ENCODE measurements around the gene HNF4A.

DNA sequence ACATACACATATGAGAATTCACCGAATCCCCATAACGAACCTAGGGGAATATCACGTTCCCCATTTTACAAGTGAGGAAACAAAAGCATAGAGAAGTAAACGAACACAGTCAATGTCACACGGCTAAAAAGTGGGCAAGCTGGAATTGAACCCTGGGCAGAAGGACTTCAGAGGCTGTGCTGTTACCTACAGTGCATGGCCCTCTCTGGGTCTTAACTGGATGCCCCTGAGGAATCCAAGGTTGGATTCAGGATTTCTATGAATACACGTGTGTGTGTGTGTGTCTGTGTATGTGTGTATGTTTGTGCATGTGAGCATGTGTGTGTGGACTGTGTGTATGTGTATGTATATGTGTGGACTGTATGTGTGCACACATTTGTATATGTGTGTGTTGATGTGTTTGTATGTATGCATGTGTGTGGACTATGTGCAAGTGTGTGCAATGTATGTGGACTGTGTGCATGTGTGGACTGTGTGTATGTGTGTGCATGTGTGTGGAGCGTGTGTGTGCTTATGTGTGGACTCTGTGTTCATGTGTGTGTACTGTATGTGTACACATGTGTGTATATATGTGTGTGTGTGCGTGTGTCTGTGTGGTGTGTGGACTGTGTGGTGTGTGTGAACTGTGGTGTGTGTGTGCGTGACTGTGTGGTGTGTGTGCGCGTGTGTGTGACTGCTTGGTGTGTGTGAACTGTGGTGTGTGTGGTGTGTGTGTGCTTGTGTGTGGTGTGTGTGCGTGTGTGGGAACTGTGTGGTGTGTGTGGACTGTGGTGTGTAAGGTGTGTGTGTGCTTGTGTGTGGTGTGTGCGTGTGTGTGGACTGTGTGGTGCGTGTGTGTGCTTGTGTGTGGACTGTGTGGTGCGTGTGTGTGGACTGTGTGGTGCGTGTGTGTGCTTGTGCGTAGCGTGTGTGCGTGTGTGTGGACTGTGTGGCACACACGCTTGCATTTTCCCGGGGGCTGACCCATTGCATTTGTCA is 49.0 kb downstream of the HNF4A start:
- TF ChIP-seq, protein P1, sequence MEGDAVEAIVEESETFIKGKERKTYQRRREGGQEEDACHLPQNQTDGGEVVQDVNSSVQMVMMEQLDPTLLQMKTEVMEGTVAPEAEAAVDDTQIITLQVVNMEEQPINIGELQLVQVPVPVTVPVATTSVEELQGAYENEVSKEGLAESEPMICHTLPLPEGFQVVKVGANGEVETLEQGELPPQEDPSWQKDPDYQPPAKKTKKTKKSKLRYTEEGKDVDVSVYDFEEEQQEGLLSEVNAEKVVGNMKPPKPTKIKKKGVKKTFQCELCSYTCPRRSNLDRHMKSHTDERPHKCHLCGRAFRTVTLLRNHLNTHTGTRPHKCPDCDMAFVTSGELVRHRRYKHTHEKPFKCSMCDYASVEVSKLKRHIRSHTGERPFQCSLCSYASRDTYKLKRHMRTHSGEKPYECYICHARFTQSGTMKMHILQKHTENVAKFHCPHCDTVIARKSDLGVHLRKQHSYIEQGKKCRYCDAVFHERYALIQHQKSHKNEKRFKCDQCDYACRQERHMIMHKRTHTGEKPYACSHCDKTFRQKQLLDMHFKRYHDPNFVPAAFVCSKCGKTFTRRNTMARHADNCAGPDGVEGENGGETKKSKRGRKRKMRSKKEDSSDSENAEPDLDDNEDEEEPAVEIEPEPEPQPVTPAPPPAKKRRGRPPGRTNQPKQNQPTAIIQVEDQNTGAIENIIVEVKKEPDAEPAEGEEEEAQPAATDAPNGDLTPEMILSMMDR (IDR thresholded peaks at IDR 0.05), result no peak
- TF ChIP-seq EP300 (IDR thresholded peaks at IDR 0.05) (no peak), POLR2AphosphoS5 (IDR thresholded peaks at IDR 0.05) (no peak), POLR2A (IDR thresholded peaks at IDR 0.05) (no peak)

All from sigmoid colon (tissue), 4 donors.